Liver (tissue), 3 donors: ENCODE results near the gene SCP2.

Source experiments
- CTCF ChIP-seq: fragments of 150-350 bp; IDR thresholded peaks from 2 replicates; pipeline ENCODE4 v1.5.1; 2017; ENCODE audit warnings: improper control_type of control experiment, low read depth, low read length; ENCODE audit not compliant: missing input control
- EGR1 ChIP-seq, 2 donors: IDR thresholded peaks; 2 replicates each; pipeline ENCODE4 v1.6.1; 2016 to 2018; ENCODE audit warnings: antibody characterized with exemption in 2 of 2, low read depth in 2 of 2
- MAX ChIP-seq: IDR thresholded peaks from 2 replicates; pipeline ENCODE4 v1.6.1; 2016; ENCODE audit warnings: antibody characterized with exemption
- NR2F2 ChIP-seq: IDR thresholded peaks from 2 replicates; pipeline ENCODE4 v1.6.1; 2016; ENCODE audit warnings: antibody characterized with exemption
- RAD21 ChIP-seq, 2 donors: IDR thresholded peaks; 2 replicates each; pipeline ENCODE4 v1.6.1; 2016; ENCODE audit warnings: antibody characterized with exemption in 2 of 2, mild to moderate bottlenecking in 2 of 2
- REST ChIP-seq: IDR thresholded peaks from 2 replicates; pipeline ENCODE4 v1.6.1; 2016; ENCODE audit warnings: antibody characterized with exemption, mild to moderate bottlenecking
- ZBTB33 ChIP-seq: IDR thresholded peaks from 2 replicates; pipeline ENCODE4 v1.6.1; 2016; ENCODE audit warnings: antibody characterized with exemption
- donor health status: healthy.
- donor health status: healthy.

- TF ChIP-seq CTCF (no peak), EGR1 (IDR thresholded peaks at IDR 0.05; ENCODE audit: low read depth in 2 of 2) (no peak), MAX (no peak), RAD21 (IDR thresholded peaks at IDR 0.05) (no peak), REST (no peak), ZBTB33 (no peak), NR2F2 (no peak)
These were observed 122.5 kb downstream of the SCP2 start for GRCh38 chr1:53049574-53049967.
